CD4-positive, alpha-beta T cell treated with Interleukin-6 at 100 ng/mL for 8 hours (primary cell): Measurements from ENCODE around the gene PADI1.

Source experiments
- DNase-seq: peaks from one replicate; pipeline ENCODE4 v3.0.0-alpha.2; 2020; ENCODE audit warnings: mixed read lengths, low spot score

PADI1 gene

GRCh38 chr1:17198476-17199258, 6.3 kb upstream of the PADI1 start:
- no peak for DNase-seq

- DNase-seq: no peak
Observed at GRCh38 chr1:17199267-17200044, 5.5 kb upstream of the PADI1 start.

- DNase-seq: no peak
Observed at GRCh38 chr1:17200246-17200645, 4.7 kb upstream of the PADI1 start.

- DNase-seq: no peak
Observed at GRCh38 chr1:17200756-17201155, 4.2 kb upstream of the PADI1 start.

- DNase-seq: peak; percentile 32
Observed at GRCh38 chr1:17201201-17202021, 3.5 kb upstream of the PADI1 start.

- DNase-seq: no peak
Observed at GRCh38 chr1:17205652-17206051, 724 bp downstream of the PADI1 start.

- DNase-seq: no peak
Observed at GRCh38 chr1:17206196-17206595, 1.3 kb downstream of the PADI1 start.

- no peak for DNase-seq
Observed at GRCh38 chr1:17207046-17207445, 2.1 kb downstream of the PADI1 start.

GRCh38 chr1:17207540-17207939, 2.6 kb downstream of the PADI1 start:
- no peak for DNase-seq

- peak; percentile 26 for DNase-seq
Observed at GRCh38 chr1:17207966-17208418, 3.1 kb downstream of the PADI1 start.

- DNase-seq: no peak
Observed at GRCh38 chr1:17208546-17208945, 3.6 kb downstream of the PADI1 start.

- no peak for DNase-seq
Observed at GRCh38 chr1:17209430-17209829, 4.5 kb downstream of the PADI1 start.

GRCh38 chr1:17210176-17210575, 5.2 kb downstream of the PADI1 start:
- no peak for DNase-seq

- DNase-seq: no peak
Observed at GRCh38 chr1:17211377-17211776, 6.4 kb downstream of the PADI1 start.

GRCh38 chr1:17212009-17212408, 7.1 kb downstream of the PADI1 start:
- DNase-seq: no peak

GRCh38 chr1:17212487-17213121, 7.7 kb downstream of the PADI1 start:
- peak; percentile 72 for DNase-seq

- no peak for DNase-seq
Observed at GRCh38 chr1:17213148-17213781, 8.3 kb downstream of the PADI1 start.

GRCh38 chr1:17213782-17214148, 8.8 kb downstream of the PADI1 start:
- DNase-seq: no peak

GRCh38 chr1:17214876-17215544, 10.1 kb downstream of the PADI1 start:
- no peak for DNase-seq

- DNase-seq: no peak
Observed at GRCh38 chr1:17215545-17215890, 10.6 kb downstream of the PADI1 start.

GRCh38 chr1:17216078-17216477, 11.2 kb downstream of the PADI1 start:
- DNase-seq: no peak
